AG09319 (cell line): ENCODE measurements around the gene DUOX1.

Source experiments
- DNase-seq: peaks from one replicate; pipeline ENCODE4 v3.0.0-alpha.2; 2010; ENCODE audit warnings: low read depth; ENCODE audit errors: extremely low read depth
- TF ChIP-seq, protein P1 (sequence below): IDR thresholded peaks from 2 replicates; pipeline ENCODE4 v1.5.1; 2011; ENCODE audit warnings: low read depth, mild to moderate bottlenecking, inconsistent platforms, low read length, moderate library complexity

Gene DUOX1

DNA sequence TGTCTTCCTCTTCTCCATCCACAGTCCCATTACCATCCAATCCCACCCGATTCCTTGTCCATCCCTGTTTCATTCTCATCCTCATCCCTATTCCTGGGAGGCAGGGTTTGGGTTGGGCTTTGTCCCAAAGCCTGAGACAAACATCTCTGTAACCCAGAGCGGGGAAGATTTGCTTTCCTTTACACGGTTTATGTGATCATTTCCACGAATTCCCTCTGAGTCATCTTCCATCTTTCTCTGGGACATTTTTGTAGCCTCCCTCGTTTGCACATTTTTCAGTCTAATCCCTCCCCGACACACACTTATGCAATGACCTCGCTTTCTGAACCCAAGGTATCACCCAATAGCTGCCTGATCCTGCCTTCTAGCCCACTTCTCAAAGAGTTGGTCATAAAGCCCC lies 38.6 kb upstream of the DUOX1 start:
- TF ChIP-seq, protein P1, sequence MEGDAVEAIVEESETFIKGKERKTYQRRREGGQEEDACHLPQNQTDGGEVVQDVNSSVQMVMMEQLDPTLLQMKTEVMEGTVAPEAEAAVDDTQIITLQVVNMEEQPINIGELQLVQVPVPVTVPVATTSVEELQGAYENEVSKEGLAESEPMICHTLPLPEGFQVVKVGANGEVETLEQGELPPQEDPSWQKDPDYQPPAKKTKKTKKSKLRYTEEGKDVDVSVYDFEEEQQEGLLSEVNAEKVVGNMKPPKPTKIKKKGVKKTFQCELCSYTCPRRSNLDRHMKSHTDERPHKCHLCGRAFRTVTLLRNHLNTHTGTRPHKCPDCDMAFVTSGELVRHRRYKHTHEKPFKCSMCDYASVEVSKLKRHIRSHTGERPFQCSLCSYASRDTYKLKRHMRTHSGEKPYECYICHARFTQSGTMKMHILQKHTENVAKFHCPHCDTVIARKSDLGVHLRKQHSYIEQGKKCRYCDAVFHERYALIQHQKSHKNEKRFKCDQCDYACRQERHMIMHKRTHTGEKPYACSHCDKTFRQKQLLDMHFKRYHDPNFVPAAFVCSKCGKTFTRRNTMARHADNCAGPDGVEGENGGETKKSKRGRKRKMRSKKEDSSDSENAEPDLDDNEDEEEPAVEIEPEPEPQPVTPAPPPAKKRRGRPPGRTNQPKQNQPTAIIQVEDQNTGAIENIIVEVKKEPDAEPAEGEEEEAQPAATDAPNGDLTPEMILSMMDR, result no peak
- no peak for DNase-seq

DNA sequence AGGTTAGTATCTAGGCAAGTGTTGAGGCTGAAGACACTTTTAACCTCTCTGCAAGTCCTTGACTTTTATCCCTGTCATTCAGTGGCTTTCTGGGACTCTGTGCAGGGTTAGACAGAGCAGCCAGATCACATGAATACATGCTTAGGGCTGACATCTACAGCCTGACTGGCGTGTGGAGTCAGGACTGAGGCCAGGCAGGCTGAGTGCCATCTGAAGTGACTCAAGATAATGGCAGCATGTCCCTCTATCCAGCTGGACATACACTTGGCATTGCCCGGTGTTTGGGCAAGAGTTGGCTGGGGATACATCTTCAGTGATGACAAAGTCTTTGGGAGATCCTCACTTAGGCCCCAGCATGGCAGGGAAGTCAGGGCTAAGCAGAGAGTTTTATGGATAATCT lies 38.2 kb upstream of the DUOX1 start:
- TF ChIP-seq, protein P1, result no peak
- DNase-seq, result no peak

DNA sequence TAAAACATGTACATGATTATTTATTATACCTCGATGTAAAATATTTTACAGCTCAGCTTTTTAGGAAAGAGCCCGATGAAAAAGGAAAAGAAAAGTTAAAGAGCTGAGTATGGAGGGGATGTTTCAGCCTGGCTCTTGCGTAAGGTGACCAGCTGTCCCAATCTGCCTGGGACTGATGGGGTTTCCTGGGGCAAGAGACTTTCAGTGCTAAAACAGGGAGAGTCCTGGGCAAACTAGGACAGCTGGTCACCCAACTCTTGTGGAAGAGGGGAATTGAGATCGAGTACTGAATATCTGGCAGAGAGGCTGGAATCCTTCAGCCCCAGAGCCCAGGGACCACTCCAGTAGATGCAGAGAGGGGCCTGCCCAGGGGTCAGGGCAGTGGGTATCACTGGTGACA lies 36.8 kb upstream of the DUOX1 start:
- no peak for DNase-seq
- TF ChIP-seq, protein P1, result no peak

DNA sequence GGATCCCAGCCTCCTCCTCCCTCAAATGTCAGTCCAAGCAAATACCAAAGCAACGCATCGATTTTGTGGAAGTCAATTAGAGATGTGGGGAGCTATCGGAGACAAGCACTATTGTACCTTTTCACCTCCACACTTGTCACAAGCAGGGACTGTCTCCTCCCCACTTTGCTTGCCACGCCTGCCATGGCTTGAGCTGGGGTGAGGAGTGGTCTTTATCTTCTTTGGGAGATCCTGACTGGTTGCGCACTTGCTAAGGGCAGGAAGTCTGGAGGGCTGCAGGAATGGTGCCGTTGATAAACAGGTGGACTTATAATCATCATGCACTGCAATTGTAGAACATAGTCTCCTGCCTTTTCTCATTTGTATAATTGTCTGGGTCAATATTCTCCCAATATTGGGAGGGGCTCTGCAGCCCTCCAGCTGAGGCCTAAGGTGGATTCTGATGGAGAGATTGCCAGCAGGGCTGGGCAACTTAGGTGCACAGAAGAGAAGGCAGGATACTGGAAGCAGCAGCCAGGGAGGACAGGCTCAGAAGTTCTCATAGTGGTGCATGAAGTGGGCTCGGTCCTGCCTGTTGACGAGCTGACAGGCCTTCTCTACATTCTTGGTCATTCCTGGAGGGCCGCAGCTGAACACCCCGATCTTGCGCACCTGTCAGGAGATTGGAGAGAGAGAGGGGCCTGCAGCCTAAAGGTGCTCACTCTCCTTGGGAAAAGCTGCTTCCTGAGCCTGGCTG lies 36.0 kb upstream of the DUOX1 start:
- TF ChIP-seq, protein P1, result no peak
- DNase-seq, result no peak

DNA sequence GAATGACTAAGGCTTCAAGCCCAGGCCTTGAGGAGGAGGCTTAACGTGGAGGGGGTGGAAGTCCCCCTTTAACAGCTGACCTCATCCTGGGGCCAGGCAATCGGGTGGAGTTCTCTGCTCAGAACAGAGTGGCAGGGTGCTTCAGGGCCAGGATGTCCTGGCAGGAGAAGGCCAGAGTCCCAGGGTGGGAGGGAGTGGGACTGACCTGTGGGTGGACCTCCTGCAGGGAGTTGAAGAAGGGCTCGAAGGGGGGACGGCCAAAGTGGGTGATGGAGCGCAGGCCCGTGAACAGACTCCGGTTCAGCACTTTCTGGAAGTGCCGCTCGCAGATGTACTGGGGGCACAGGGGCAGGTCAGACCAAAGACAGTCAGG lies 35.5 kb upstream of the DUOX1 start:
- no peak for DNase-seq
- TF ChIP-seq, protein P1, result no peak

DNA sequence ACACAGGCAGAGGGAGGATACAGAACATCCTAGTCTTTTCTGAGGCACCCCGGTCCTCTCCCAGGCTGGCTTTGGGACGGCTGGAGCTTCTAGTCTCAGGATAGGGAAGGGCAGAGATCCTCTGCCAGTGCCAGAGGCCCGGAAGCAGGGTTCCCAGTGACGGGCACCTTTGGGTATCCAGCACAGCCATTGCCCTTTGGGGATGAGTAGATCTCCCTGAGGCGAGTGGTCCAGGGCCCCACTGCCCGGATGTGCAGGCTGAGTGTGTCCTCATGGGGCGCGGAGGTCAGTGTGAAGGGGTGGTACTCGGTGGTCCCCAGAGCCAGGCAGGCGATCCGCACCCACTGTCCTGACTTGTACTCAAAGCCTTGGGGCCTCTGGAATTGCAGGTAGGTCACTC lies 34.1 kb upstream of the DUOX1 start:
- DNase-seq, result no peak
- TF ChIP-seq, protein P1, result no peak

DNA sequence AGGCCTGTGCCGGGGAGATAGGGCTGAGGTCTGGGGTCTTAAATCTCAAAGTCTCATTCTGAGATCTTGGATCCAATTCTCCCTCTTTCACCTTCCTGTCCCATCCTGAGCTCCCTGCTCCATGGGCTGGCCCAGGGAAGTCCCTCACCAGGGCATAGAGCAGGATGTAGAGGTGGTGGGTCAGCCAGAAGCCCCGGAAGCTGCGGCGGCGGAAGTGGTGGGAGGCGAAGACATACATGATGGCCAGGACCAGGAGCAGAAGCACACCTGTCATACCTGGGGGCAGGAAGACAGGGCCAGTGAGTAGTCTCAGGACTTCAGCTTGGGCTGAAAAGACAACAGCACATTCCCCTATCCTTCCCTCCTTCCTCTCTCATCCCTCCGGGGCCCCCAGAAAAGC lies 32.3 kb upstream of the DUOX1 start:
- TF ChIP-seq, protein P1, result no peak
- no peak for DNase-seq
